ENCODE measurements around the gene GLS.

The GLS gene

GRCh38 chr2:190887089-190887488 lies 6.5 kb downstream of the GLS start:
- DNase-seq = no peak

GRCh38 chr2:190888449-190888848 lies 7.8 kb downstream of the GLS start:
- no peak for DNase-seq

- no peak for DNase-seq
Measured at GRCh38 chr2:190889175-190889943, 8.7 kb downstream of the GLS start.

GRCh38 chr2:190891372-190891771 lies 10.8 kb downstream of the GLS start:
- no peak for DNase-seq

GRCh38 chr2:190891889-190892288 lies 11.3 kb downstream of the GLS start:
- no peak for DNase-seq

GRCh38 chr2:190893157-190893556 lies 12.5 kb downstream of the GLS start:
- no peak for DNase-seq

GRCh38 chr2:190896477-190896876 lies 15.9 kb downstream of the GLS start:
- no peak for DNase-seq

GRCh38 chr2:190903693-190904450 lies 23.3 kb downstream of the GLS start:
- DNase-seq = no peak

- DNase-seq = no peak
Measured at GRCh38 chr2:190904640-190905261, 24.1 kb downstream of the GLS start.

GRCh38 chr2:190908532-190908931 lies 27.9 kb downstream of the GLS start:
- no peak for DNase-seq

GRCh38 chr2:190909680-190910079 lies 29.1 kb downstream of the GLS start:
- DNase-seq = no peak

GRCh38 chr2:190910341-190911136 lies 29.9 kb downstream of the GLS start:
- DNase-seq = no peak

- DNase-seq = no peak
Measured at GRCh38 chr2:190911813-190912212, 31.2 kb downstream of the GLS start.

- no peak for DNase-seq
Measured at GRCh38 chr2:190912726-190913125, 32.1 kb downstream of the GLS start.

GRCh38 chr2:190913725-190914124 lies 33.1 kb downstream of the GLS start:
- no peak for DNase-seq

GRCh38 chr2:190916829-190917228 lies 36.2 kb downstream of the GLS start:
- DNase-seq = no peak

- no peak for DNase-seq
Measured at GRCh38 chr2:190920085-190920484, 39.5 kb downstream of the GLS start.

- no peak for DNase-seq
Measured at GRCh38 chr2:190922376-190922775, 41.8 kb downstream of the GLS start.

GRCh38 chr2:190927301-190927700 lies 46.7 kb downstream of the GLS start:
- no peak for DNase-seq

GRCh38 chr2:190929919-190930318 lies 49.3 kb downstream of the GLS start:
- no peak for DNase-seq

- DNase-seq = no peak
Measured at GRCh38 chr2:190930411-190930810, 49.8 kb downstream of the GLS start.

- DNase-seq = no peak
Measured at GRCh38 chr2:190932514-190932913, 51.9 kb downstream of the GLS start.

GRCh38 chr2:190933361-190933760 lies 52.7 kb downstream of the GLS start:
- no peak for DNase-seq

All from NCI-H2081 treated with DMSO at 0.1 percent for 48 hours (cell line).